GM12801 (cell line): ENCODE data around the gene PDE2A.

Experiments
- CTCF ChIP-seq: IDR thresholded peaks from one replicate; pipeline ENCODE4 v1.5.1; 2011; ENCODE audit warnings: control low read depth; ENCODE audit not compliant: insufficient read length; ENCODE audit errors: extremely low read depth

The PDE2A gene

GRCh38 chr11:72711141-72711540, 36.9 kb upstream of the PDE2A start:
- no peak for TF ChIP-seq CTCF

- no peak for TF ChIP-seq CTCF
These were observed 36.1 kb upstream of the PDE2A start for GRCh38 chr11:72710278-72710677.

GRCh38 chr11:72709478-72710238, 35.4 kb upstream of the PDE2A start:
- no peak for TF ChIP-seq CTCF

- no peak for TF ChIP-seq CTCF
These were observed 32.8 kb upstream of the PDE2A start for GRCh38 chr11:72707032-72707431.

- no peak for TF ChIP-seq CTCF
These were observed 32.4 kb upstream of the PDE2A start for GRCh38 chr11:72706579-72706978.

- TF ChIP-seq CTCF, result no peak
These were observed 31.5 kb upstream of the PDE2A start for GRCh38 chr11:72705442-72706365.

GRCh38 chr11:72704783-72705265, 30.6 kb upstream of the PDE2A start:
- no peak for TF ChIP-seq CTCF
